GM19468 (cell line): ENCODE results near the gene INS.

Experiments used
- ATAC-seq: cut with Tn5 transposase; IDR thresholded peaks from one replicate; pipeline ENCODE4 v1.9.1; 2021; ENCODE audit warnings: mild to moderate bottlenecking, moderate library complexity, moderate number of reproducible peaks; ENCODE audit not compliant: unreplicated experiment; ENCODE audit errors: extremely low read depth

Gene INS

DNA sequence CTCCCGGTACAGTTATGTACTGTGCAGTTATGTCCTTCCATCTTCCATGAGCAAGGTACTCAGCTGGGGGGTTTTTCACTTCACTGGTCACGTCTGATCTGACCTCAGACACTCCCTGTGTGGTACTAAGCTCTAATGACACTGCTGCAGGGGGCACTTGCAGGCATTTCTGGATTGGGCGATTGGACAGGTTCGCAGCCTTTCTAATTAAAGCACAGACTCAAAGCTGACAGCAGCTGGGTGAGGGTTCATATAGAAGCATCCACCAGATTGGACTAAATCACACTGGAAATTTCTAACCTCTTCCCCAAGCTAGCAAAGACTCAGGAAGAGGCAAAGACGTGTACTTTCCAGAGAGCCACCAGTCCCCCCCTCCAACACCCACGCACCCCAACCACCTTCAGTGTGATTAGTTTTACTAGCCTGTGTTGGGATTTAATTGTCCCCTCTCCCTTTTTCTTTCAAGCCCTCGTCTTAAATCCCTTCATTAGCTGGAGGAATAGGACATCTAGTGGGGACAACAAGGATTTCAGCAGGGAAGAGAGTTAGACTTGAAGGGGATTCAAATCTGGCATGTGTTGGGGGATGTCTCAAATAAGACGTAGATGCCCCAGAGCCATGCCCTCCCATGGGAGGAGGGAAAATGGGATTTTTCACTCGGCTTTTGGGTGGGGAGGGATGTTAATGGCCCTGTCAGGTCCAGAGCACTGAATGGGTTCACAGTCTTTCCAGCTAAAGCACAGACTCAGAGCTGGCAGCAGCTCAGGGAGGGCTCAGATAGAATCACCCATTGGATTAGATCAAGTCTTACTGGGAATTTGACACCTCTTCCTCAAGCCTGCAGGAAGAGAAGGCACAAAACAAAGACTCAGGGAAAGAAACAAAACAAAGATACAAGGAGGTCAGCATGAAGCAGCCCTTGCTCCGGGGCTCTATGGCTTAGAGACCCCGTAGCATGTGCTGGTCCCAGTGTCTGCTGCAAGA lies 10.9 kb downstream of the INS start:
- no peak for ATAC-seq

DNA sequence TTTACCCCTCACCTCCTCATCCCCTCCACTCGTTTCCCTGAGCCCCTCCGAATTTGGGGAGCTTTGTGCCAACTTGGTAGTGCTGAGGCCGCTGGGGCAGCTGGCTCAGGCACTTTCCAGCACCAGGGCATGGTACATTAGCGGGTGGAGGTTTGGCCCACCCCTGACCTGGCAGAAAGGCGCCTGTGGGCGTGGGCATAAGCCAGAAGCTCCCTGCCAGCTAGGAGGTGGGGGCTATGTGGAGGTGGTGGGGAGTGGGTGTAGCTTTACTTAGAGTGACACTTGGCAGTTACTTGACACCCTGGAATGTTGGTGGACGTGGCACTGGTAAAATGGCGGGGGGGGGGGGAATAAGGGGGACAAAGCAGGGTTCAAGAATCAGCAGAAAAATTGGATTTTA lies 11.5 kb downstream of the INS start:
- no peak for ATAC-seq

DNA sequence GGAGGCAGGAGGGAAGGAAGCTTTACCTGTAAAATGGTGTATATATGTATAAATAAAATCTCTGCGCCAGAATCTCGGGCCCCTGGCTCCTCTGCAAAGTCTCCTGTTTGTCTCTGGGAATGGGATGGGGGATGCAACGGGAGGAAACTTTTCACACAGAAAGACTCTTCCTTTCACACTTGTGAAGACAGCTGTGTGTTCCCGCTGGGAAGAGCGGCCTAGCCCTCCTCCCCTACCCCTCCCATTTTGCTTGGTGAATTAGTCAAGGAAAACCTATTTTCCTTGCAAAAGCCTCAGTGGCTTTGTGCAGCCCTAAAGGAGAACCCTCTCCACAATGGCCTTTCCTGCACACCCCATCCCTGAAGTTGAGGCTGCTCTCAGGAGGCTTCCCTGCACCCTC lies 12.4 kb downstream of the INS start:
- no peak for ATAC-seq

DNA sequence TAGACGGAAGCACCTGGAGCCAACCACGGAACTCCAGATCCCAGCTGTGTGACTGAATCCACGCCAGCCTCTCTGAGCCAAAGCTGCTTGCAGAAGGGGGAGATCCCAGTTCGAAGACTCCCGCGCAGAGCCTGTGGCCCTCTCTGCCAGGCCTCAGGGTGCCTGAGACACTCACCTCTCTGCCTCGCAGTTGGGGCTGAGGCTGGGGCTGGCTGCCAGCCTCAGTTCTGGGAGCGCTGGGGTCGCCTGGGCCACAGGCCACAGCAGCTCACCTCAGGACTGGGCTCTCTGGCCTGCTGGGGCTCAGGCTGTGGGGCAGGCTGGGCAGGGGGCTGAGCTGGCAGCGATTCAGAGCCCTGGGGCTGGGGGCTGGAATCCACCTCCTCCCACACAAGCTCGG lies 13.6 kb downstream of the INS start:
- ATAC-seq: no peak

DNA sequence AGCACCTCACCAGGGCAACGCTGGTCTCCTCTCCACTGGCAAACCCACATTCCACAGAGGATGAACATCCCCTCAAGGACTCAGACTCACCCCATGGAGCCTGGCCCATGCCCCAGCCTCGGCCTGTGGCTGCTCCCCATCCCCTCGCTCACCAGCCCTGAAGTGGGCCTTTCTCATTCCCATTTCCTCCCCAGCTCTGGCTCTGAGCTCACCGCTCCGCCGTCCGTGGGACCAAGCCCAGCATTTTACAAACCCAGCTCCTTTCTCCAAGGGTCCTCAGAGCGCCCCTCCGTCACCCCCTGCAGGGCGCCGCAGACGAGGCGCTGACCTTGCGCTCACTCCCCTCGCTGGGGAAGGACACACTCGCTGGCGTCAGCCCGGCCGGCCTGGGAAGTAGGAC lies 15.0 kb downstream of the INS start:
- ATAC-seq: no peak

DNA sequence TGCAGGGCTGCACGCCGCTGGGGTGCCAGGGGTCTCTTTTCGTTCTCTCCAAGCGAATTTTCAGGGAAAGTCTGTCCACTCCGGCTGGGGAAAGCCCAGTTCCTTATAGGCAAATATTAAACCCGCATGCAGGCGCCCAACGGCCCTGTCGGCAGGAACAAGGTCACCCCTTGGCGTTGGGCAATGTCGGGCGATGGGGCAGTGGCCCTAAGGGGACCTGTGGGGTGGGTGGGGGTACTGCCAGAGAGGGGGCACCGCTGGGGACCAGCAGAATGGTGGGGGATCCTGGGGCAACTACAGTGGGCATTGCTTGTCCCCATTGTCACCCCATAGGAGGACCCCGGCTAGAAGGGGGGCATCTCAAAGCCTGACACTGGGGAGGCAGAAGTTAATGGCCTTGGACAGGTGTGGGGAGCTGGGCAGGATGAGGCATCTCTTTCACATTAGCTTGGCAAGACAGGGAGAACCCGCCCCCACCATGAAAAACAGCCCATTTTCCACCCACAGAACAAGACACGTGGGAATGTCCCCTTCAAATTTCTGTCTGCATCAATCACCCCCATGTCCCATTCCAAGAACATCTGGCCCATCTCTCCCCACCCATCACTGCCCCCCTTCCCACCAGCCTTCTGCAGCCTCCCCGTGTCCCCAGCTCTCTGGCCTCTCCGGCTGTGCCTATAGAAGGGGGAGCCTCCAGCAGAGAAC lies 16.3 kb downstream of the INS start:
- ATAC-seq: no peak

DNA sequence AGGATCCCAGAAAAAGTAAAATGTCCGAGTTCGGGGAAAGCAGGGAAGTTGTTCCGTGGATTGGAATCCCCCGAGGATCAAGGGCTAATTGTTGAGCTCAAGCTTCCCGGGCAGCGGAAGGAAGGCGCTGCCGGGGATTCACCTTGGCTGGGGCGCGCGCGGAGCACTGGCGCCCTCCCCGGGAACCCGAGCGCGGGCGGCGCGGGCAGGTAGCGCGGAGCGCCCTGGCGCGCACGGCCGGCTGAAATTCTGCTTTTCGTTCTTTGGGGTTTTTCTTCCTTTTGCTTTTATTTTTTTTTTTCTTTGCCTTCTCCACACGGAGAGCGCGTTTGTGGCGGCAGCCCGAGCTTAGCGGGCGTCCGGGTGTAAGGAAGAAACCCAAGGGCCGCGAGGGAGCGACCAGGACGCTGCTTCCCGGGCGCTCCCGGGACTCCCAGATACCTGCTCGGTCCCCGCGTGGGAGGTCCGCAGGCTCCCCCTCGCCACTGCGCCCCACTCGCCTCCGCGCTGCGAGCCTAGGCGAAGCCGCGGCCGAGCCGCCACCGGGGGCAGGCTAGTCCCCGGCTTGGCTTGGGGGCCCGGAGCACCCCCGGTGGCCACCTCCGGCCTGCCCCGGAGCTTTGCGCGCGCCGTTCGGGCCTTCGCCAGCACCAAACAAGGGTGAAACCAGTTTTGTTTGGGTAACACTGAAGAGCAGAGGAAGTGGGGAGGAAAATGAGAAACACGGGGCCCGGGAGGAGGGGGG lies 17.0 kb downstream of the INS start:
- ATAC-seq: no peak

DNA sequence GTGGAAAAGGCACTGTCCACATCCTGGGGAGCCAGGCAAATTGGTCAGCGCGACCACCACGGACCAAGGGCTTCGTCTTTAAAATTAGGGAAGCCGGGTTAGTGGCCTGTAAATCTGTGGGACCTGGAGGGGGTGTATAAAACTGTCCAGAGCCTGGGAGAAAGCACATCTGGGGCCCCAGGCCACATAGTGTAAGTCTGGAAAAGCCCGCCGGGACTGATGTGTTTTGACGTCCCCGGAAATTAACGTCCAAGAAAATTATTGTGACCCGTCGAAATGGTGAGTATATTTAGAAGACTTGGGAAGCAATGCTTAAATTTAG lies 17.6 kb downstream of the INS start:
- ATAC-seq: no peak

DNA sequence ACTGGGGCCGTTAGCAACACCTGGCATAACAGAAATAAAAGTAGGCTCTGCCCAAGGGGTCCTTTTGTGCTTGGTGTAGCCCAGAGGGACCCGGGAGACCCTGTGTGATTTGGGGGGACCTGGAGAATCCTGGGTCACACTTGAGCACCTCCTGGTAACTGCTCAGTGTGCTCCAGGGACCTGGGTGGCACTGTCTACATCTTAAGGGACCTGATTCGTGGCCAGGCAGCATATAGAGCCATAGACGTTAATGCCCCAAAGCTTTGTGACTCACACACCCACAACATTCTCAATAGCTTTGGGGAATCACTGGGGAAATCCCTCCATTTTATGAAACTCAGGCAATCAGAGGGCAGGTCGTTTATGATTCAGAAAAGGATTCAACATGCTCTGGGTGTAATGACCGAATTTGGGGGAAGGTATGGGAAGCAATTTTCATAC lies 18.2 kb downstream of the INS start:
- no peak for ATAC-seq

DNA sequence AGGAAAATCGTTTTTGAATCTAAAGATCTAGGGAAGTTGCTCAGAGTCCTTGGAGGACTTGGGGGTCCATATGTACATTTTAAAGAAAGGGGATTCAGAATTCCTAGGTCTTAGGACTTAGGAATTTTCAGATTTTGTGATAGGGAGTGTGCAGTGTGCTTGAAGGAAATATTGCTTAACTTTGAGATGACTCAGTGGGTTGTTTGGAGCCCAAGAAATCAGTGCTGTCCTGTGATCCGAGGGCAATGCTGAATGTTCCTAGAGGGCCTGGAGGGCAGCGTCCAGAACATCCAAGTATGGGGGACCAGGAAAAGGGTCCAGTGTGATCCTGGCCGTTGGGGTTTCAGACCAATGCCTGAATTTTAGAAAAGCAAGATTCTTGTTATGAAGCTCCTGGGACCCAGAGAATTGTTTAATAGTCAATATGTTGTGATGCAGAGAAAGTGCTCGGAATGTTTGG lies 18.7 kb downstream of the INS start:
- no peak for ATAC-seq

DNA sequence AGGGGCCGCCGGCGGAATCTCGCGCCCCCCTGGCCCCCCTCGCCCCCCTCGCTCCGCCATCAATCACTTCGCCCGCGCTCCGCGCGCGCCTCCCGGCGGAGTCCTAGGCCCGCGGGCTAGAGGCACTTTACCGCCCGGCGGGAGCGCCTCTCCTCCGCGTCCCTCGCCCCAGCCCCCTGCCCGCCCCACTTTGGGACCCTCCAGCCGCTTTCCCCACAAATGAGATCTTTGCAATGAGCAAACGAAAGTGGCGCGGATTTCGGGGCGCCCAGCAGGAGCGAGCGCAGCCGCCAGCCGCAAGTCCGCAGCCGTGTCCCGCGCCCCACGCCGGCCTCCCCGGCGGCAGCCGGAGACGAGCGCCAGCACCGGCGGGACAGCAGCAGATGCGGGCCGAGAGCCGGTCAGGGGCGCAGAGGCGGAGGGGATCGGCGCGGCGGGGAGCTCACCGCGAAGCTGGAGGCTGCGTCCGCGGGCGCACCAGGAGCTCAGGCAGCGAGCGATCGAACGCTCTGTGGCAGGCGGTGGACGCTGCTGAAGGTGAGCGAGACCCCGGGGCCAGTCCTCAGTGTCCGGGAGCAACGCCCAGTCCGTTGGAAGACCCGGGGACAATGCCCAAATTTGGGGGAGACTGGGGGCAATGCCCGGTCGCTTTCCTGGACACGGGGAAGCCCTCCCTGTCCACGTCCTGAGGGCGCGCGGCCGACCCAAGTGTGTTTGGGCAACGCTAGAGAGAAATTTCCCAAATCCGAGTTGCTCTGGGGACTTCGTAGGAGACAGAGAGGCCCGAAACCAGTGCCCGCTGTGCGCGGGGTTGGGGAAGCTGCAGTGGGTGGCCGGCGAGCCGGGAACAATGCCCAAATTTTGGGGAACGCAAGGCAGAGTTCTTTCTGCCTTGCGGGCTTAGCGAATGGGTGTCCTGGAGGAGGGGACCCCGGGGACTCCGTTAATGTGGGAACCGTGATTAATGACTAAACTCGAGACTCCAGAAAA lies 20.3 kb downstream of the INS start:
- ATAC-seq: no peak

DNA sequence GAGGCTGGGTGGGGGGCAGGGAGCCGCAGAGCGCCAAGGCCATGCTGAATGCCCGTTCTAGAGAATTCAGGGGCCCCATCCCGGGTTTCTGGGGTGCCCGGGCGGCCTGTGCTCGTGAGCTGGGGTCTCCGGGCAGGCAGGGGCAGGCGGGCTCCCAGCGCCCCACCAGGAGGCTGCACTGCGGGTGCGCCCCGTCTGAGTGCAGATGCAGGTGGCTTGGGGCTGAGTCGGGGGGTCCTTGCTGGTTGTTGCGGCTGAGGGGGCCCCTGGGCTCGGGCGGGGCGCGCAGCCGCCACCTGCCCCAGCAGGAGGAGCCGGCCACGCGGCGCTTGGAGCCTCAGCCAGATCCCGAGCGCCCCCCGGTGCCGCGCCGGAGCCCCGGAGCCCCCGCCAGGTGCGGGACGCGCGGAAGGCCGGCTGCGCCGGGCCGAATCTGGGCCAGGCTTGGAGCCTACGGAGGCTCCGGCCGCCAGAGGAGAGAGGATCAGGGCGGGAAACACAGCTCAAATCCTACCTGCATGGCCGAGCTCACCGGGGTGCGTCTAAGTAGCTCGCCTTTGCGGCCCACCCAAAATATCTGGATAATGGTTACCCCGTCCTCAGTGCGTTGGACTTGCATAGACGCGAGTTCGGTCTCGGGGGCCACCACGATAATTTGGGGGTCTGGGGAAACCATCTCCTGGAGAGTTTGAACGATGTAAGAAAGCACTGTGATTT lies 21.2 kb downstream of the INS start:
- no peak for ATAC-seq

DNA sequence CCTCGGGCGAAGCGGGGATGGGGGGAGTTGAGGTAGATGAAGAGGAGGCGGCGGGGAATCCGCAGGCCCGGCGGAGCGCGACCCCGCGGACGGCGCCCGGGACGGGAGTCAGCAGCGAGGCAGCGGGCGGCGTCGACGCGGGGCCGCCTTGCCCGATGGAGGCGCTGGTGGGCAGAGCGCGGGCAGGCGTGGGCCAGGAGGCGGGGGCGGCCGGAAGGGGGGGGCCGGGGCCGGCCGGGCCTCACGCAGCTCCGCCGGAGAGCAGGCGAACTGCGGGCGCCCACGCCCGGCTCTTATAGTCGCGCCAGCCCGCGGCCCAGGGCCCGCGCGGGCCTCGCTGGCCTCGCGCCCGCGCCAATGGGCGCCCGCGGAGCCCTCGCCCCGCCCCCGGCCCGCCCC lies 21.9 kb downstream of the INS start, which contains the start of gene IGF2:
TSS of gene IGF2 (minus strand) at position 267 of the 399 bp plus-strand sequence. CDS start 3,866 bp downstream, outside the sequence.
- ATAC-seq: no peak

DNA sequence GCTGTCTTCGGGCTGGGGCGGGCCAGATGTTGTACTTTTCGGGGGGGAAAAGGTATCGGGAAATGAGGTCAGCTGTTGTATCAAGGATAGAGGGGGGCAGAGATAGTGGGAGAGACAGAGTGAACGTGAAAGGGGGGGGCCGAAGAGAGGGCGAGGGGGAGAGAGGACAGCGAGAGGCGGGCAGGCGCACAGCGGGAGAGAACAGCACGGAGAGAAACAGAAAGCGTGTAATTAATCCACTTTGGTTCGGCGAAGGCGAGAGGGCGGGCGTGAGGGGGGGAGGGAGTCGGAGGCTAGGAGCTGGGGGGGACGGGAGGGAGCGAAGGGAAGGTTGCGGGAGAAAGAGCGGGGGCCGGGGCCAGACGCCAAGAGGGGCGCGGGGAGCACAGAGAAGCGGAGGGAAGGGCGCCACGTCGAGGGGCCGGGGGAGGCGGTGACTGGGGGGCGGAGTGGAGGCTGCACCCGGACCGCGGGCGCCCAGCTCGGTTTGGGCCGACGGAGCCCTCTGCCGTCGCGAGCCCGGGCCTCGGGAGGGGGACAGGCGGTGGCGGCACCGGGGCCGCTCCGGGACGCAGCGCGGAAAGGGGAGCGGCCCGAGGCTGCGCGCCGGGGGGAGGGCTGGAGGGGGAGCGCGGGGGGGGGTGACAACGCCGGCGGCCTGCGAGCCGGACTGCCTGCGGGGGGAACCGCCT lies 22.4 kb downstream of the INS start:
- ATAC-seq: no peak

DNA sequence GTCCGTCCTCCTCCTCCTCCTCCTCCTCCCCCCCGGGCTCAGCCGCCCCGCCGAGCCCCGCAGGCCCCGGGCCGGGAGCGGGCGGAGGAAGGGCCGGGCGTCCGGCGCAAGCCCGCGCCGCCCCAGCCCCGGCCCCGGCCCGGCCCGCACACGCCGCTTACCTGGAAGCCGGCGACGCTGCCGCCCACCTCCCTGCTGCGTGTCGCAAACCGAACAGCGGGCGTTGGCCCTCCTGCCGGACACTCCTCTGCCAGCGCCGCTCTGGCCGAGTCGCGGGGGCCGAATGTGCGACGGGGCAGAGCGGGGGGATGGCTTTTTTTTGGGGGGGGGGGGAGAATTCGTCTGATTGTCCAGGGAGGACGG lies 23.0 kb downstream of the INS start:
- no peak for ATAC-seq

DNA sequence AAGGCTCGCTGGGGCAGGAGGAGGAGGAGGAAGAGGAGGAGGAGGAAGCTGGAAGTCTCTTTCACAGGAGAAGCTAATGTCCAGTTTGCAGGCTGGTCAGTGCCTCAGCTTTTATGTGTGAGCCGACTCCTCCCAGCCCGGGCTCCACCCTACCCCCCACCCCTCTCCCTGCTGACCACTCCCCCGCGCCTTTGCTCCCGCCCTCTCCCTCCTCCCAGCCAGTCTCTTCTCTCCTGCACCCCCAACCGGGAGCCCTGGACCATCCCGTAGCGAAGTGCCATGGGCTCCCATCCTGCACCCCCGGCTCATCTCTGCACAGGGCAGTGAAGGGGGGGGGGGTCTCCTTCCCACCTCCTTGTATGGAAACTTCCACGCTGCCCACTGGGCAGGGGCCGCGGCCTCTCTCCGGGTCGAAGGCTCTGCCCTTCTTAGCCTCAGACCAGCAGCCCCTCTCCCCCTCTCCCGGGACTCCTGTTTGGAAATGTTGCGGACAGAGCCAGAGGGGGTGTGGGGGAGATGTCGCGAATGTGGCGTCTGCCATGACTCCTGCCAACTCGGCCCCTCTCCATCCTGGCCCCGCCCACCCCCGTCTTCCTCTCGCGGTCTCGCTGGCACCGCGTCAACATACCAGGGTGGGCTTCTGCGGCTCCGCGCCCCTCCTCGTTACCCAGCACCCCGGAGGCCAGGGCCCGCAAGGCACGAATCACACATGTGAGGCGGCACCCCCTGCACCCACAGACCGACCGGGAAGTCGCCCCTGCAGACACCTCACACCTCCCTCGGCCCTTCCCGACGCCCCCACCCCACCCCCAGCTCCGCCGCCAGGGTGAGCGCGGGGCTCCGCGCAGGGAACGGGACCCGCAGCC lies 23.6 kb downstream of the INS start:
- ATAC-seq: no peak

DNA sequence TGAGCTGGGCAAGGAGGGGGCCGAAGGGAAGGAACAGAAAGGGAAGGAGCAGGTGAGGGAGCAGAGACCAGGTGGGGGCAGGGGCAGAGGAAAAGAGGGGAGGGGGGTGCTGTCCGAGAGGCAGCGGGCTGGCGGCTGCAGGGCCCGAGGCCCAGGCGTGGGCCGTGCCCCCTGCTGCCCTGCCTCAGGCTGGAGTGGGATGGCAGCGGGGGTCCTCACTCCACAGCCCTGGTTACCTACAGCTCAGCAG lies 24.1 kb downstream of the INS start:
- ATAC-seq: no peak
